HG03575 (cell line): Measurements from ENCODE around the gene SLC17A1.
"Not testable (repeated sequence)": the region's sequence is repeated elsewhere in the genome, so short reads cannot be mapped to it uniquely, and the experiment has no call there.

Experiments used
- ATAC-seq: cut with Tn5 transposase; IDR thresholded peaks from one replicate; pipeline ENCODE4 v1.9.1; 2021; ENCODE audit not compliant: unreplicated experiment, insufficient number of reproducible peaks, low FRiP score; ENCODE audit errors: extremely low read depth

Gene SLC17A1

GRCh38 chr6:25777031-25777430 is 54.8 kb downstream of the SLC17A1 start:
- no peak for ATAC-seq

GRCh38 chr6:25774120-25774715 is 57.6 kb downstream of the SLC17A1 start:
- ATAC-seq, result no peak

- no peak for ATAC-seq
These were observed 61.9 kb downstream of the SLC17A1 start for GRCh38 chr6:25769983-25770382.

- no peak for ATAC-seq
These were observed 63.3 kb downstream of the SLC17A1 start for GRCh38 chr6:25768566-25768965.

GRCh38 chr6:25764611-25765010 is 67.2 kb downstream of the SLC17A1 start:
- no peak for ATAC-seq

GRCh38 chr6:25757936-25758642 is 73.8 kb downstream of the SLC17A1 start:
- no peak for ATAC-seq

GRCh38 chr6:25756382-25757363 is 75.2 kb downstream of the SLC17A1 start:
- no peak for ATAC-seq

GRCh38 chr6:25755483-25755882 is 76.4 kb downstream of the SLC17A1 start:
- no peak for ATAC-seq

- ATAC-seq, result no peak
These were observed 77.3 kb downstream of the SLC17A1 start, which contains the start of gene SLC17A4 for GRCh38 chr6:25754535-25754934. SLC17A4 (plus strand) TSS chr6:25754742; CDS start chr6:25761963, 7,221 bp downstream.

GRCh38 chr6:25753079-25753478 is 78.8 kb downstream of the SLC17A1 start:
- ATAC-seq, result no peak

GRCh38 chr6:25750906-25751305 is 80.9 kb downstream of the SLC17A1 start:
- no peak for ATAC-seq

GRCh38 chr6:25749837-25750236 is 82.0 kb downstream of the SLC17A1 start:
- ATAC-seq, result no peak

GRCh38 chr6:25748601-25749517 is 83.0 kb downstream of the SLC17A1 start:
- not testable (repeated sequence) for ATAC-seq

- ATAC-seq, result no peak
These were observed 83.8 kb downstream of the SLC17A1 start for GRCh38 chr6:25748049-25748448.

- no peak for ATAC-seq
These were observed 84.4 kb downstream of the SLC17A1 start for GRCh38 chr6:25747477-25747876.

GRCh38 chr6:25746968-25747367 is 84.9 kb downstream of the SLC17A1 start:
- ATAC-seq, result no peak

GRCh38 chr6:25745836-25746235 is 86.0 kb downstream of the SLC17A1 start:
- no peak for ATAC-seq

GRCh38 chr6:25743868-25744267 is 88.0 kb downstream of the SLC17A1 start:
- no peak for ATAC-seq

GRCh38 chr6:25735261-25735660 is 96.6 kb downstream of the SLC17A1 start:
- ATAC-seq, result no peak
